IPS-18a (cell line): ENCODE results near the gene NTN5.

ENCODE experiments used
- H3K27ac ChIP-seq: one replicate; pipeline ENCODE4 v1.5.1; 2013; ENCODE audit warnings: low read length
- H3K27me3 ChIP-seq: one replicate; pipeline ENCODE4 v1.6.1; 2013; ENCODE audit warnings: mild to moderate bottlenecking, low read length; ENCODE audit not compliant: control insufficient read depth, insufficient read depth
- H3K36me3 ChIP-seq: one replicate; pipeline ENCODE4 v1.6.1; 2013; ENCODE audit warnings: low read depth, low read length; ENCODE audit not compliant: control insufficient read depth
- H3K4me1 ChIP-seq: one replicate; pipeline ENCODE4 v1.6.1; 2013; ENCODE audit warnings: low read depth, low read length; ENCODE audit not compliant: control insufficient read depth
- H3K4me3 ChIP-seq: one replicate; pipeline ENCODE4 v1.5.1; 2013; ENCODE audit warnings: low read length
- H3K9ac ChIP-seq: one replicate; pipeline ENCODE4 v1.6.1; 2013; ENCODE audit warnings: mild to moderate bottlenecking, low read length, moderate library complexity
- H3K9me3 ChIP-seq: one replicate; pipeline ENCODE4 v1.6.1; 2013; ENCODE audit warnings: low read depth, low read length; ENCODE audit not compliant: control insufficient read depth

Gene NTN5

DNA sequence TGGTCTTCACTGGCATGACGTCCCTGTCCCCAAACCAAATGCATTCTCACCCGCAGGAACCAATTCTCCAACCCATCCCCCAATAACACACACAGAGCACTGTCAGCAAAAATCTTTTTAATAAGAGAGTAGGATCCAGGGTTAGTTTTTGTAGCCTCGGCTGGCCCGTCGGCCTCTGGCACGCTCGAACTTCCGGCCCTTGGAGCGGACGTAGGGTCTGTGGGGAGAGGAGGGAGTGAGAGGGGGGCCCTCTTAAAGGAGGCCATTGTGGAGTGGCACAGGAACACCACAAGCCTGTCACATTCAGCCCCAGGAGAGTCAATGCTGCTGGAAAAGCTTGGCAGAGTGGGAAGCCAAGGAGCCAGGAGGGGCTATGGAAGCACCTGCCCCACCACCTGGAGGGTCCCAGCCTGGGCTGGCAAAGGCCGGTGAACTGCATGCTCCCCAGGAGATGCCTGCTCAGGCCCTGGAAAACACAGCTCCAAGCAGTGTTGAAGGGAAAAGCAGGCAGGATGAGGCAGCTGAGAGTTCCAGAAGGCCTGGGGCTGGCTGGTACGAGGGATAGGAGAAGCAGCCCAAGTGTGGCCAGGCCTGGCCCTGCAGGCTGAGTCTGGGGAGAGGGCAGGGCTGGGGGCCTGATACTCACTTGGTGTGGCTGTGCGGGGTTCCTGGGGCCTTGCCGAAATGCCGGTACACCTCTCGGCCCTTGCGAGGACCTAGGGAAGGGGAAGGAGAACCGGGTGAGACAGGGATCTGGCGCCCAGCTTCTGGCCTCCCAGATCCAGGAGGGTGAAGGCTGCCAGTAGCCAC is 57.4 kb downstream of the NTN5 start:
- Histone ChIP-seq H3K4me3 (peak overlapping the region; percentile 40), H3K4me1 (peaks cover 21% of the 10 kb centered on the region), H3K27me3 (no peaks in the 10 kb centered on the region), H3K27ac (peak overlapping the region; percentile 71), H3K36me3 (peaks cover 28% of the 10 kb centered on the region), H3K9me3 (no peaks in the 10 kb centered on the region), H3K9ac (peak overlapping the region; percentile 64)

DNA sequence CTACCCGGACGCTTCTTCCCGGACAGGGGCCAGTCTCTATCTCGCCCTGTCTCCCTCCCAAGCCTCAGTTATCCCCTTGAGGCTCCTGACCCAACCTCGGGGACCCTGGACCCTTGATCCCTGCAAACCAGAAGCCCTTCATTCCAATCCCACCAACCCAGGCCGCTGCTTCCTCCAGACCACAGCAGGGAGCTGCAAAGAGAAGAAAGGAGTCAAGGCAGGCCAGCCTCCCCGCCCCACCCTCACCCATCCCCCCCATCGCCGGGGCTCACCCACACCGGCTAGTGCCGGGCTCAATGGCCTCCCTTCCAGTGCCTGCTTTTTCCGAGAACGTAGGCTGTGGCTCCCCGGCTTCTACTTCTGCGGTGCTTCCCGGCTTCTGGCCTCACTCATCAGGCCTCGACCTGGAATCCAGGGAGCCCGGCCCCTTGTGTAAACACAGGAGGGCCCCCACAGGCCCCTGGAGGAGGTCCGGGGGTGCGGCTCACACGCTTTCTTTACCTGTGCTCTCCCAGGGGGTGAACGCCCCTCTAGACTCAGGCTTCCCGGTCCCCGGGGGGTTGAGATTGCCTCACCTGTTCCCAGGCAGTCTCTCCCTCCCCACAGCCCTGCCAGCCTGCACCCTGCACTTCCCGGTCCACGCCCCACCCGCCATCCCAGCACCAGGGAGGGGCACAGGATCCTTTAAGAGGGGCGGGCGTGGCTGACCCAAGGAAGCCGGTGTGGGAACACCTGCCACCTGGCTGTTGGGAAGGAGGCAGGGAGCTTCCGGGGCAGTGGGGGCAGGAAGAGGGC is 58.2 kb downstream of the NTN5 start, which contains the start of gene FAM83E:
Gene FAM83E, minus strand, starts transcription at position 641 of the 795 bp plus-strand sequence. CDS start 1,704 bp downstream, outside the sequence.
- Histone ChIP-seq H3K36me3 (peaks cover 28% of the 10 kb centered on the region), H3K4me1 (peaks cover 21% of the 10 kb centered on the region), H3K9me3 (no peaks in the 10 kb centered on the region), H3K9ac (peak within 1 kb of the TSS; percentile 64), H3K27me3 (no peaks in the 10 kb centered on the region), H3K4me3 (peak within 1 kb of the TSS; percentile 40), H3K27ac (peak within 1 kb of the TSS; percentile 71)

DNA sequence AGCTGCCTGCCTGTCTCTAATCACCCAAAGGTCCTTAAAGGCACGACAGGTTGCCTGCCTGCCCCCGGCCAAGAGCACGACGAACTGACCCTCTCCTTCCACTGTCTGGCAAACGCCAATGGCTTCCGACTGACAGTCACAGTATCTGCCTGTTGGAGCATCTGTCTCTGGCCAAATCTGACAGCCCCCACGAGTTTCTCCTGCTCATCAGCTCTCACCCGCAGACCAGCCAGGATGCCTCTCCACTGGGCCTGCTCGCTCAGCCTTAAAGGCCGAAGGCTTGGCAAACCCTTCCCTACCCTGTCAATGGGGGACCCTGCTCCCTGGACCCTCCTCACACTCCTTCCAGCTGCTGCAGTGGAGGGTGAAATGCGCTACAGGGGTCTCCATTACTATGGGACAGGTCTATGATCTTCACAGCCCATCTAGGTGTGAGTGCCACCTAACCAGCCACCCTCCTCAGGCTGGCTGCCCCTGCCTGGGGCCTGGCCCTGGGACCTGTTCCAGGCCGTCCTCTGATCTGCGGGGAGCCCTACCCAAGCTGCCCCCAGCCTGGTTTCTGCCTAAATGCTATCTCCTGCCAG is 58.9 kb downstream of the NTN5 start:
- no peaks in the 10 kb centered on the region for H3K27me3 ChIP-seq
- peak overlapping the region; percentile 64 for H3K9ac ChIP-seq
- H3K9me3 ChIP-seq = no peaks in the 10 kb centered on the region
- peak overlapping the region; percentile 71 for H3K27ac ChIP-seq
- peaks cover 28% of the 10 kb centered on the region for H3K36me3 ChIP-seq
- peak overlapping the region; percentile 40 for H3K4me3 ChIP-seq
- H3K4me1 ChIP-seq = peaks cover 21% of the 10 kb centered on the region

DNA sequence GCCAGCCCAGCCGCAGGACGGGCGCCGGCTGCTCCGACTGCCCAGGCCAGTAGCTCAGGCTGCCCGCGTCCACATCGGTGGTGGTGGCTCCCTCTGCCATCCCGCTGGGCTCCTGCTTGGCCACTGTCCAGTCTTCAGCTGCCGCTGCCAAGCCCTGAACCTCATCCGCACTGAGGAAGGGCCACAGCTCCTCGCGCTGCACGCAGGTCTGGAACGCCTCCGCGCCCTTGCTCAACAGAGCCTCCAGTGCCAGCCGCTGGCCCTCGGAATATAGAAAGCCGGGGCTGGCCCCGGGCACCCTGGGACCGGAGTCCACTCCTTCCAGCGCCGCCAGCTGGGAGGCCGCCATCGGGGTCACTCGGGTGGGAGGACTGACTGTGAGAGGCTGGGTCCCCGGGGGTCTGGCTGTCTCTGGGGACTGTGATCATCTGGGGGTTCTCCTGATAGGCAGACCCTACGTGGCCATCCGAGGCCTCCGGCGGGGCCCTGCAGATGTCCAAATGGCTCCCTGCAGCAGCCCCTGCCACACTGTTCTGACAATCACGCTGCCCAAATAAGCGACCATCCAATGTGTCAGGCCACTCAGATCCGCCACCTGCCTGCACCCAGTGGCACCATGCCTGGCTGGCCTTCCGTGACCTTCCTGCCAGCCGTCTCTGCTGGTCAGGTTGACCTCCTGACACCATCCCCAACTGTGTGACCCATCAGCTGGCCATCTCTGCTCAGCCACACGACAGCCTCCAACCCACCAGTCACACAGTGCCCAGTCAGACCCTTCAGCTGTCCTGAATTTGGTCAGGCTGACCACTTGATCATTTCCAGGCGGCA is 59.6 kb downstream of the NTN5 start:
- H3K4me3 ChIP-seq = no peak overlapping the region
- peak overlapping the region; percentile 64 for H3K9ac ChIP-seq
- no peak overlapping the region for H3K27ac ChIP-seq
- H3K9me3 ChIP-seq = no peaks in the 10 kb centered on the region
- H3K27me3 ChIP-seq = no peaks in the 10 kb centered on the region
- H3K4me1 ChIP-seq = peaks cover 21% of the 10 kb centered on the region
- H3K36me3 ChIP-seq = peaks cover 28% of the 10 kb centered on the region

DNA sequence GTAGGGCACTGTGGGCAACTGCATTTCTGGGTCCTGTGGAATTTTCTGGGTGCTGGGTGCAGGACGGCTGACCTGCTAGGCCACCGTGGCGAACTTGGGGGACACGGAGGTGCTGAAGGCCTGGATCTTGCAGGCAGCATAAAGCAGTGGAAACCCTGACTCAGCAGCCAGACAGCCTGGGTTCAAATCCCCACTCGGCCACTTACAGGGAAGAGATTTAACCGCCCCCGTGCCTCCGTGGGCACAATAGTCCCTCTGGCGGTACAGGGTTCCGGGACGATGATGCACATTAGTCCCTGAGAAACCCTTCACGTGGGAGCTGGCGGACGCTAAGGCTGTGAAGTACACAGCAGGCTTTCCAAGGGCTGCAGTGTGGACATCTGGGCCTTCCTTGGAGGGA is 60.9 kb downstream of the NTN5 start:
- no peak overlapping the region for H3K27ac ChIP-seq

More for the DNA sequence above, 60.9 kb downstream of the NTN5 start:
- peaks cover 18% of the 10 kb centered on the region for H3K36me3 ChIP-seq
- H3K4me3 ChIP-seq = no peak overlapping the region
- no peaks in the 10 kb centered on the region for H3K27me3 ChIP-seq
- H3K4me1 ChIP-seq = peaks cover 16% of the 10 kb centered on the region
- no peak overlapping the region for H3K9ac ChIP-seq
- no peaks in the 10 kb centered on the region for H3K9me3 ChIP-seq
